IPS DF 6.9 (cell line): Measurements from ENCODE around the gene ATP8A2.

Experiments used
- DNase-seq: peaks from one replicate; pipeline ENCODE4 v3.0.0-alpha.2; 2013; ENCODE audit warnings: low read depth, low spot score
- H3K27ac ChIP-seq: one replicate; pipeline ENCODE4 v1.5.1; 2013; ENCODE audit warnings: low read length, control low read depth
- H3K27me3 ChIP-seq: 2 replicates; pipeline ENCODE4 v1.6.1; 2013; ENCODE audit warnings: mild to moderate bottlenecking, low read length; ENCODE audit not compliant: control insufficient read depth, insufficient read depth
- H3K36me3 ChIP-seq: 2 replicates; pipeline ENCODE4 v1.6.1; 2013; ENCODE audit warnings: low read length; ENCODE audit not compliant: control insufficient read depth, insufficient read depth
- H3K4me1 ChIP-seq: 2 replicates; pipeline ENCODE4 v1.6.1; 2013; ENCODE audit warnings: low read length; ENCODE audit not compliant: control insufficient read depth, insufficient read depth
- H3K4me3 ChIP-seq: 2 replicates; pipeline ENCODE4 v1.5.1; 2013; ENCODE audit warnings: mild to moderate bottlenecking, low read length
- H3K9me3 ChIP-seq: 2 replicates; pipeline ENCODE4 v1.6.1; 2013; ENCODE audit warnings: low read length, inconsistent platforms; ENCODE audit not compliant: control insufficient read depth, insufficient read depth
- WGBS: extraction: QIAGEN DNeasy Blood & Tissue Kit; methylation state at CpG from one replicate; pipeline ENCODE4 v1.1.7; 2013; ENCODE audit warnings: mixed read lengths, missing lambda C conversion rate; ENCODE audit not compliant: insufficient read length, insufficient coverage; 5-methylcytosine and 5-hydroxymethylcytosine counted together

ATP8A2 gene

GRCh38 chr13:25715760-25716159 is 344.0 kb downstream of the ATP8A2 start:
- H3K4me3 ChIP-seq, result no peak overlapping the region
- WGBS, result no CpG with 5 or more reads among the region's 1 CpG
- H3K36me3 ChIP-seq, result no peaks in the 10 kb centered on the region
- no peaks in the 10 kb centered on the region for H3K9me3 ChIP-seq
- no peak overlapping the region for H3K27ac ChIP-seq
- no peaks in the 10 kb centered on the region; the same call in 1 of the 2 replicates for H3K27me3 ChIP-seq
- no peaks in the 10 kb centered on the region for H3K4me1 ChIP-seq
- no peak for DNase-seq

DNA sequence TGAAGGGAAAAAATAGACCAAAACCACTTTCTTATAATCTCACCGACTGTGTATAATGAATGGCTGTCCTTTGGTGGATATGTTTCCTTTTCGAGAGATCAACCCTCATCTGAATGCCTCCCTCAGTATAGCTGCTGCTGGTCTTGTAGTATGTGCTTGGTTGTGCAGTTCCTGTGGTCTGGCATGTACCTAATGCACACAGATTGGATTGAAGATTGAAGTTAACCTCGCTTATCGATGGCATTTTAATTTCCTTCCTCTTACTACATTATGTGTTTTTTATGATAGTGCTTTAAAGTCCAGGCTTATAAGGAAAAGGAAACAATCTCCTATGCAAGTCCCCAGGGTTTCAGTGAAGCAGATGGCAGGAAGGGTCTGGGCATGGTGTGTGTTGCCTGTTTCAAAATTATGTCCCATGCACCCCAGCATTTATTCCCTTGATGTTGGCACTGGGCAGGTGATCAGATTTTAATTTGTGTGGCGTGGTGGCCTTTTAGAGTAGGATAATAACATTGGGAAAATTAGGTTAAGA is 346.0 kb downstream of the ATP8A2 start:
- H3K27ac ChIP-seq, result no peak overlapping the region
- H3K27me3 ChIP-seq, result no peaks in the 10 kb centered on the region; the same call in 1 of the 2 replicates
- no peak overlapping the region for H3K4me3 ChIP-seq
- no CpG with 5 or more reads among the region's 5 CpGs for WGBS
- DNase-seq, result no peak
- no peaks in the 10 kb centered on the region for H3K9me3 ChIP-seq
- H3K4me1 ChIP-seq, result no peaks in the 10 kb centered on the region
- no peaks in the 10 kb centered on the region for H3K36me3 ChIP-seq

DNA sequence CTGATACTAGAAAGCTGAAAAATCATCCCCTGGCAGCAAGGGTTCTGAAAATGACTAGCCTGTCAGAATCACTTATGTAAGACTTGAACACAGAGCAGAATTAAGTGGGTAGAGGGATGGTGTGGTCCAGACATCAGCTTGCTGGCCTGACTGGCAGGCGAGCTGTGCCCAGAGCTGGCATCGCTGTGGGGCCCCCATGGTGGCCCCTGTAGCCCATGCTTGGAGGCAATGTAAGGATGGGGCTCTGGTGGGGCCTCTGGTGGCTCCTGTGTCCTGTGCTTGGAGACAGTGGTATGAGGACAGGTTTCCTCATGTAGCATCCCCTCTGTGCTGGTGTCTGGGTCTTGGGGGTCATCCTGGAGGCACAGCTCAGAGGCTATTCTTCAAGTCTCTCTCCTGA is 347.9 kb downstream of the ATP8A2 start:
- no peaks in the 10 kb centered on the region; the same call in 1 of the 2 replicates for H3K27me3 ChIP-seq
- H3K4me1 ChIP-seq, result no peaks in the 10 kb centered on the region
- no peak for DNase-seq
- no peak overlapping the region for H3K27ac ChIP-seq
- no peaks in the 10 kb centered on the region for H3K9me3 ChIP-seq
- H3K4me3 ChIP-seq, result no peak overlapping the region
- no CpG with 5 or more reads among the region's 2 CpGs for WGBS
- no peaks in the 10 kb centered on the region for H3K36me3 ChIP-seq

- Histone ChIP-seq H3K9me3 (no peaks in the 10 kb centered on the region), H3K4me3 (no peak overlapping the region), H3K27me3 (no peaks in the 10 kb centered on the region), H3K36me3 (no peaks in the 10 kb centered on the region), H3K27ac (no peak overlapping the region), H3K4me1 (no peaks in the 10 kb centered on the region)
- WGBS, result no CpG with 5 or more reads among the region's 1 CpG
- DNase-seq, result no peak
Measured at GRCh38 chr13:25722893-25723292, 351.1 kb downstream of the ATP8A2 start.

DNA sequence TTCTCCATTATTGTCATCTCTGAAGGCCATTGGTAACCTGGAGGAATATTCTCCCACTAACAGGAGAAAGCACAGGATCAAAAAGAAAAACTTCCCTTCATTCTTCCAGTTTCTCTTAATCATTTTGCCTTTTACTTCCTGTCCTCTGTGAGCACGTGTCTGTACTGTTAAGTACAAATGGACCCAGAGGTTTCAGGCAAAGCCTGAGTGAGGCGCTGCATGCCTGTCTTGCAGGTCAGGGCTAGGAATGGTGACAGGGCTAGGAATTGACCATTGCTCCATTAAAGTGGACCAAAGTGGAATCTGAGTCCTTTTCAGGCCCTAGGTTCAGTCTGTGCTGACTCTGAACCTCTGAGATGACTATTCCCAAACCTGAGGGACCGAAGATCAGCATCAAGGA is 353.3 kb downstream of the ATP8A2 start:
- H3K4me3 ChIP-seq, result no peak overlapping the region

GRCh38 chr13:25727250-25727649 is 355.5 kb downstream of the ATP8A2 start:
- Histone ChIP-seq H3K27me3 (no peaks in the 10 kb centered on the region), H3K4me1 (no peaks in the 10 kb centered on the region), H3K27ac (no peak overlapping the region), H3K4me3 (no peak overlapping the region), H3K36me3 (no peaks in the 10 kb centered on the region), H3K9me3 (no peaks in the 10 kb centered on the region)
- no CpG with 5 or more reads among the region's 6 CpGs for WGBS
- no peak for DNase-seq

More for the DNA sequence above, 353.3 kb downstream of the ATP8A2 start:
- Histone ChIP-seq H3K36me3 (no peaks in the 10 kb centered on the region), H3K4me1 (no peaks in the 10 kb centered on the region), H3K27me3 (no peaks in the 10 kb centered on the region), H3K27ac (no peak overlapping the region), H3K9me3 (no peaks in the 10 kb centered on the region)
- WGBS, result no CpG with 5 or more reads among the region's 3 CpGs
- DNase-seq, result no peak

- Histone ChIP-seq H3K4me1 (no peaks in the 10 kb centered on the region), H3K4me3 (no peak overlapping the region), H3K27ac (no peak overlapping the region), H3K27me3 (no peaks in the 10 kb centered on the region), H3K36me3 (no peaks in the 10 kb centered on the region), H3K9me3 (no peaks in the 10 kb centered on the region)
- no peak for DNase-seq
- WGBS, result no CpG with 5 or more reads among the region's 8 CpGs
Measured at GRCh38 chr13:25727810-25728209, 356.0 kb downstream of the ATP8A2 start.

- Histone ChIP-seq H3K27me3 (no peaks in the 10 kb centered on the region), H3K27ac (no peak overlapping the region), H3K4me1 (no peaks in the 10 kb centered on the region), H3K9me3 (no peaks in the 10 kb centered on the region), H3K4me3 (no peak overlapping the region), H3K36me3 (no peaks in the 10 kb centered on the region)
- WGBS, result no CpG with 5 or more reads among the region's 7 CpGs
- no peak for DNase-seq
Measured at GRCh38 chr13:25729201-25729600, 357.4 kb downstream of the ATP8A2 start.

GRCh38 chr13:25731037-25731436 is 359.3 kb downstream of the ATP8A2 start:
- DNase-seq, result no peak
- Histone ChIP-seq H3K36me3 (no peaks in the 10 kb centered on the region), H3K4me3 (no peak overlapping the region), H3K9me3 (no peaks in the 10 kb centered on the region), H3K4me1 (no peaks in the 10 kb centered on the region), H3K27me3 (no peaks in the 10 kb centered on the region), H3K27ac (no peak overlapping the region)
- no CpG with 5 or more reads among the region's 4 CpGs for WGBS

DNA sequence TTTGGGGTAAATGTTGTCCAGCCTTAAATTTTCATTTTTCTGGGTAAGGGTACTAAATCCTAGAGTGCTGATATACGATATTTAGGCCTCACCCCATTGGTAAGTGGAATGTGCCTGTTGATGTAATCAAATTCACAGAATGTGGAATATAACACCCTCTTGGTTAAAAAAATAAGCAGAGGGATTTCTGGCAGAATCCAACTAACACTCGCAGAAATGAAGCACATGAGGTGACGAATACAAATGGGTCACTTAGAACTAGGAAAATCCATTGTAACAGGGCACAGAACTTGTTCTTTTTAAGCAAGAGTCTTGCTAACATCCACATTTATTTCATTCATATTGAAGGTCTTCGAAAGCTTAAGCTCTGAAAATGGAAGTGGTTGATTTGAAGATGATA is 359.8 kb downstream of the ATP8A2 start:
- no peak for DNase-seq
- Histone ChIP-seq H3K27ac (no peak overlapping the region), H3K27me3 (no peaks in the 10 kb centered on the region), H3K4me3 (no peak overlapping the region), H3K4me1 (no peaks in the 10 kb centered on the region), H3K9me3 (no peaks in the 10 kb centered on the region), H3K36me3 (no peaks in the 10 kb centered on the region)
- no CpG with 5 or more reads among the region's 4 CpGs for WGBS

- Histone ChIP-seq H3K4me1 (no peaks in the 10 kb centered on the region), H3K4me3 (no peak overlapping the region), H3K27me3 (no peaks in the 10 kb centered on the region), H3K36me3 (no peaks in the 10 kb centered on the region), H3K9me3 (no peaks in the 10 kb centered on the region), H3K27ac (no peak overlapping the region)
- no CpG with 5 or more reads among the region's 7 CpGs for WGBS
- no peak for DNase-seq
Measured at GRCh38 chr13:25732111-25732865, 360.5 kb downstream of the ATP8A2 start.
